HG02623 (cell line): ENCODE measurements around the gene NAALADL2.

Experiments used
- ATAC-seq: cut with Tn5 transposase; IDR thresholded peaks from one replicate; pipeline ENCODE4 v1.9.1; 2021; ENCODE audit warnings: moderate library complexity; ENCODE audit not compliant: unreplicated experiment

The NAALADL2 gene

GRCh38 chr3:174884776-174885568 is 25.8 kb downstream of the NAALADL2 start:
- ATAC-seq = no peak

- ATAC-seq = no peak
Observed at GRCh38 chr3:174891524-174892203, 32.5 kb downstream of the NAALADL2 start.

GRCh38 chr3:174907027-174907426 is 47.9 kb downstream of the NAALADL2 start:
- ATAC-seq = no peak

GRCh38 chr3:174907628-174908407 is 48.7 kb downstream of the NAALADL2 start:
- ATAC-seq = no peak

GRCh38 chr3:174931473-174932353 is 72.6 kb downstream of the NAALADL2 start:
- no peak for ATAC-seq

GRCh38 chr3:174936590-174936989 is 77.5 kb downstream of the NAALADL2 start:
- no peak for ATAC-seq

GRCh38 chr3:174937478-174937877 is 78.3 kb downstream of the NAALADL2 start:
- no peak for ATAC-seq

GRCh38 chr3:174938102-174938501 is 79.0 kb downstream of the NAALADL2 start:
- no peak for ATAC-seq

GRCh38 chr3:174940151-174940550 is 81.0 kb downstream of the NAALADL2 start:
- no peak for ATAC-seq

- ATAC-seq = no peak
Observed at GRCh38 chr3:174945276-174945675, 86.1 kb downstream of the NAALADL2 start.

GRCh38 chr3:174945951-174946350 is 86.8 kb downstream of the NAALADL2 start:
- ATAC-seq = no peak

- ATAC-seq = no peak
Observed at GRCh38 chr3:174949523-174949922, 90.4 kb downstream of the NAALADL2 start.

- ATAC-seq = no peak
Observed at GRCh38 chr3:174951034-174951433, 91.9 kb downstream of the NAALADL2 start.

GRCh38 chr3:174951498-174952005 is 92.4 kb downstream of the NAALADL2 start:
- no peak for ATAC-seq

GRCh38 chr3:174953068-174953467 is 93.9 kb downstream of the NAALADL2 start:
- ATAC-seq = no peak

- ATAC-seq = no peak
Observed at GRCh38 chr3:174955513-174956016, 96.4 kb downstream of the NAALADL2 start.

GRCh38 chr3:174957081-174957480 is 97.9 kb downstream of the NAALADL2 start:
- ATAC-seq = no peak

GRCh38 chr3:174957551-174958001 is 98.4 kb downstream of the NAALADL2 start:
- no peak for ATAC-seq

- no peak for ATAC-seq
Observed at GRCh38 chr3:174958671-174959328, 99.7 kb downstream of the NAALADL2 start.
